Glomerular endothelial cell (primary cell): Measurements from ENCODE around the gene FTSJ3. TPM values are rescaled to one million over a fixed set of nuclear protein-coding genes. Genes with fewer than 3 reads are reported as not detected.
"Not testable (repeated sequence)": the region's sequence is repeated elsewhere in the genome, so short reads cannot be mapped to it uniquely, and the experiment has no call there.

Experiments
- DNase-seq: peaks from one replicate; pipeline ENCODE4 v3.0.0-alpha.2; 2011; ENCODE audit warnings: low read depth, low spot score; ENCODE audit errors: extremely low read depth
- total RNA-seq: library from RNA; depleted of rRNA; stranded (reverse); fragments of >200 nt; gene quantifications from 2 replicates; pipeline ENCODE4 v1.2.3, GENCODE V29; 2015

FTSJ3 gene
- 35.5 and 53.9 TPM in 2 replicates for total RNA-seq

GRCh38 chr17:63827002-63827800 lies at the start of gene FTSJ3, which contains the start of gene PSMC5:
TSS of gene FTSJ3 (minus strand) at chr17:63827663. CDS start at chr17:63826902, 761 bp downstream.
TSS of gene PSMC5 (plus strand) at chr17:63827431. CDS start at chr17:63827491, 60 bp downstream.
- peak; percentile 92 for DNase-seq

GRCh38 chr17:63874693-63875092 lies 47.2 kb upstream of the FTSJ3 start:
- DNase-seq = not testable (repeated sequence)

- not testable (repeated sequence) for DNase-seq
Measured at GRCh38 chr17:63874061-63874626, 46.7 kb upstream of the FTSJ3 start.

GRCh38 chr17:63873577-63873976 lies 46.1 kb upstream of the FTSJ3 start, which contains the start of gene CSH2:
TSS of gene CSH2 (minus strand) at chr17:63873677. CDS start at chr17:63873614, 63 bp downstream.
- DNase-seq = not testable (repeated sequence)

GRCh38 chr17:63871646-63872365 lies 44.3 kb upstream of the FTSJ3 start:
- not testable (repeated sequence) for DNase-seq

- DNase-seq = not testable (repeated sequence)
Measured at GRCh38 chr17:63870292-63870665, 42.8 kb upstream of the FTSJ3 start.

- DNase-seq = not testable (repeated sequence)
Measured at GRCh38 chr17:63869491-63870291, 42.2 kb upstream of the FTSJ3 start.

- not testable (repeated sequence) for DNase-seq
Measured at GRCh38 chr17:63866625-63867024, 39.2 kb upstream of the FTSJ3 start.

GRCh38 chr17:63859257-63859656 lies 31.8 kb upstream of the FTSJ3 start:
- no peak for DNase-seq

- DNase-seq = not testable (repeated sequence)
Measured at GRCh38 chr17:63856425-63856824, 29.0 kb upstream of the FTSJ3 start.

GRCh38 chr17:63855185-63855584 lies 27.7 kb upstream of the FTSJ3 start:
- no peak for DNase-seq

- DNase-seq = no peak
Measured at GRCh38 chr17:63854709-63855108, 27.2 kb upstream of the FTSJ3 start.

- no peak for DNase-seq
Measured at GRCh38 chr17:63853260-63853659, 25.8 kb upstream of the FTSJ3 start.

- no peak for DNase-seq
Measured at GRCh38 chr17:63850401-63850800, 22.9 kb upstream of the FTSJ3 start.

GRCh38 chr17:63848834-63849689 lies 21.6 kb upstream of the FTSJ3 start:
- DNase-seq = no peak

GRCh38 chr17:63847525-63848249 lies 20.2 kb upstream of the FTSJ3 start:
- no peak for DNase-seq

- DNase-seq = no peak
Measured at GRCh38 chr17:63845509-63845908, 18.0 kb upstream of the FTSJ3 start.

GRCh38 chr17:63843910-63844677 lies 16.6 kb upstream of the FTSJ3 start:
- DNase-seq = no peak
